Measurements from ENCODE around the gene OR52D1.

DNA sequence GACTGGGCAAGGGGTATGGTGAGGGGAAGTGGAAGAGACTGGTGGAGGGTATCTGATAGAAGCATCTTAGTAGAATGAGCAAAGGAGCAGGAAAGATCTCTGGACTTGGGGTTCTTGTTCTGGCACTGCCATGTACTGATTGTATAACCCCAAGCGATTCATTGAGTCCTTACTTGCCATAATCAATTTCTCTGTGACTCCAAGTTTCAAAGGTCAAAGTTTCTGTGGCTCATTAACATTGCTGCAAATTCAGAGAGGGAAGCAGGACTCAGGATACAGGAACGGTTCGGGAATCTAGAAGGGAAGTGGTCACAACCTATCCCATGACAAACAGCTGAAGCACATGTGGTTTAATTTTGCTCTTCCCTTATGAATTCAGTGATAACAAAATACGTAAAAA, 39.1 kb upstream of the OR52D1 start:
- TF ChIP-seq, protein P1, sequence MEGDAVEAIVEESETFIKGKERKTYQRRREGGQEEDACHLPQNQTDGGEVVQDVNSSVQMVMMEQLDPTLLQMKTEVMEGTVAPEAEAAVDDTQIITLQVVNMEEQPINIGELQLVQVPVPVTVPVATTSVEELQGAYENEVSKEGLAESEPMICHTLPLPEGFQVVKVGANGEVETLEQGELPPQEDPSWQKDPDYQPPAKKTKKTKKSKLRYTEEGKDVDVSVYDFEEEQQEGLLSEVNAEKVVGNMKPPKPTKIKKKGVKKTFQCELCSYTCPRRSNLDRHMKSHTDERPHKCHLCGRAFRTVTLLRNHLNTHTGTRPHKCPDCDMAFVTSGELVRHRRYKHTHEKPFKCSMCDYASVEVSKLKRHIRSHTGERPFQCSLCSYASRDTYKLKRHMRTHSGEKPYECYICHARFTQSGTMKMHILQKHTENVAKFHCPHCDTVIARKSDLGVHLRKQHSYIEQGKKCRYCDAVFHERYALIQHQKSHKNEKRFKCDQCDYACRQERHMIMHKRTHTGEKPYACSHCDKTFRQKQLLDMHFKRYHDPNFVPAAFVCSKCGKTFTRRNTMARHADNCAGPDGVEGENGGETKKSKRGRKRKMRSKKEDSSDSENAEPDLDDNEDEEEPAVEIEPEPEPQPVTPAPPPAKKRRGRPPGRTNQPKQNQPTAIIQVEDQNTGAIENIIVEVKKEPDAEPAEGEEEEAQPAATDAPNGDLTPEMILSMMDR (optimal IDR thresholded peaks at IDR 0.05 in 1 of 3, IDR thresholded peaks at IDR 0.05 in 1 of 3, conservative IDR thresholded peaks at IDR 0.05 in 1 of 3; ENCODE audit: extremely low read depth in 1 of 3, insufficient read depth in 2 of 3, low read length in 3 of 3) = no peak
- TF ChIP-seq EZH2 (IDR thresholded peaks at IDR 0.05; ENCODE audit: low read length) = no peak
